ENCODE results near the gene IL25. TPM values are rescaled to one million over a fixed set of nuclear protein-coding genes. Genes with fewer than 3 reads are reported as not detected.

Gene IL25
- total RNA-seq, 4 donors from 2014 or later = not detected

DNA sequence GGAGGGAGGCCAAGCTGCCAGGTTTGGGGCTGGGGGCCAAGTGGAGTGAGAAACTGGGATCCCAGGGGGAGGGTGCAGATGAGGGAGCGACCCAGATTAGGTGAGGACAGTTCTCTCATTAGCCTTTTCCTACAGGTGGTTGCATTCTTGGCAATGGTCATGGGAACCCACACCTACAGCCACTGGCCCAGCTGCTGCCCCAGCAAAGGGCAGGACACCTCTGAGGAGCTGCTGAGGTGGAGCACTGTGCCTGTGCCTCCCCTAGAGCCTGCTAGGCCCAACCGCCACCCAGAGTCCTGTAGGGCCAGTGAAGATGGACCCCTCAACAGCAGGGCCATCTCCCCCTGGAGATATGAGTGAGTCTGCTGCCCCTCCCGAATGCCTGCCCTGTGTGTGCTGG, 432 bp downstream of the IL25 start:
- Histone ChIP-seq H3K27ac (no peak overlapping the region), H3K4me1 (no peaks in the 10 kb centered on the region), H3K4me3 (no peak overlapping the region), H3K27me3 (no peaks in the 10 kb centered on the region), H3K9me3 (no peaks in the 10 kb centered on the region), H3K36me3 (no peaks in the 10 kb centered on the region)
- TF ChIP-seq POLR2A (IDR thresholded peaks at IDR 0.05) = no peak
- TF ChIP-seq, protein P1, sequence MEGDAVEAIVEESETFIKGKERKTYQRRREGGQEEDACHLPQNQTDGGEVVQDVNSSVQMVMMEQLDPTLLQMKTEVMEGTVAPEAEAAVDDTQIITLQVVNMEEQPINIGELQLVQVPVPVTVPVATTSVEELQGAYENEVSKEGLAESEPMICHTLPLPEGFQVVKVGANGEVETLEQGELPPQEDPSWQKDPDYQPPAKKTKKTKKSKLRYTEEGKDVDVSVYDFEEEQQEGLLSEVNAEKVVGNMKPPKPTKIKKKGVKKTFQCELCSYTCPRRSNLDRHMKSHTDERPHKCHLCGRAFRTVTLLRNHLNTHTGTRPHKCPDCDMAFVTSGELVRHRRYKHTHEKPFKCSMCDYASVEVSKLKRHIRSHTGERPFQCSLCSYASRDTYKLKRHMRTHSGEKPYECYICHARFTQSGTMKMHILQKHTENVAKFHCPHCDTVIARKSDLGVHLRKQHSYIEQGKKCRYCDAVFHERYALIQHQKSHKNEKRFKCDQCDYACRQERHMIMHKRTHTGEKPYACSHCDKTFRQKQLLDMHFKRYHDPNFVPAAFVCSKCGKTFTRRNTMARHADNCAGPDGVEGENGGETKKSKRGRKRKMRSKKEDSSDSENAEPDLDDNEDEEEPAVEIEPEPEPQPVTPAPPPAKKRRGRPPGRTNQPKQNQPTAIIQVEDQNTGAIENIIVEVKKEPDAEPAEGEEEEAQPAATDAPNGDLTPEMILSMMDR (IDR thresholded peaks at IDR 0.05) = no peak
- no peak for DNase-seq

DNA sequence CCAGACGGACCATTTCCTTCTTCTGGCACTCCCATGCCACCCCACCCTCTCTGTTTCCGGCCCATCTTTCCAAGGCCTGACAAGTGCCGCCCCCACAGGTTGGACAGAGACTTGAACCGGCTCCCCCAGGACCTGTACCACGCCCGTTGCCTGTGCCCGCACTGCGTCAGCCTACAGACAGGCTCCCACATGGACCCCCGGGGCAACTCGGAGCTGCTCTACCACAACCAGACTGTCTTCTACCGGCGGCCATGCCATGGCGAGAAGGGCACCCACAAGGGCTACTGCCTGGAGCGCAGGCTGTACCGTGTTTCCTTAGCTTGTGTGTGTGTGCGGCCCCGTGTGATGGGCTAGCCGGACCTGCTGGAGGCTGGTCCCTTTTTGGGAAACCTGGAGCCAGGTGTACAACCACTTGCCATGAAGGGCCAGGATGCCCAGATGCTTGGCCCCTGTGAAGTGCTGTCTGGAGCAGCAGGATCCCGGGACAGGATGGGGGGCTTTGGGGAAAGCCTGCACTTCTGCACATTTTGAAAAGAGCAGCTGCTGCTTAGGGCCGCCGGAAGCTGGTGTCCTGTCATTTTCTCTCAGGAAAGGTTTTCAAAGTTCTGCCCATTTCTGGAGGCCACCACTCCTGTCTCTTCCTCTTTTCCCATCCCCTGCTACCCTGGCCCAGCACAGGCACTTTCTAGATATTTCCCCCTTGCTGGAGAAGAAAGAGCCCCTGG, 3.1 kb downstream of the IL25 start:
- DNase-seq = no peak
- H3K27me3 ChIP-seq = no peaks in the 10 kb centered on the region
- no peak overlapping the region for H3K4me3 ChIP-seq
- peaks cover 0 to 6% (median 0%) of the 10 kb centered on the region in 4 donors for H3K4me1 ChIP-seq
- no peaks in the 10 kb centered on the region for H3K36me3 ChIP-seq
- no peak overlapping the region for H3K27ac ChIP-seq
- H3K9me3 ChIP-seq = no peaks in the 10 kb centered on the region
- no peak for TF ChIP-seq POLR2A (IDR thresholded peaks at IDR 0.05)
- TF ChIP-seq, protein P1 (IDR thresholded peaks at IDR 0.05) = no peak

DNA sequence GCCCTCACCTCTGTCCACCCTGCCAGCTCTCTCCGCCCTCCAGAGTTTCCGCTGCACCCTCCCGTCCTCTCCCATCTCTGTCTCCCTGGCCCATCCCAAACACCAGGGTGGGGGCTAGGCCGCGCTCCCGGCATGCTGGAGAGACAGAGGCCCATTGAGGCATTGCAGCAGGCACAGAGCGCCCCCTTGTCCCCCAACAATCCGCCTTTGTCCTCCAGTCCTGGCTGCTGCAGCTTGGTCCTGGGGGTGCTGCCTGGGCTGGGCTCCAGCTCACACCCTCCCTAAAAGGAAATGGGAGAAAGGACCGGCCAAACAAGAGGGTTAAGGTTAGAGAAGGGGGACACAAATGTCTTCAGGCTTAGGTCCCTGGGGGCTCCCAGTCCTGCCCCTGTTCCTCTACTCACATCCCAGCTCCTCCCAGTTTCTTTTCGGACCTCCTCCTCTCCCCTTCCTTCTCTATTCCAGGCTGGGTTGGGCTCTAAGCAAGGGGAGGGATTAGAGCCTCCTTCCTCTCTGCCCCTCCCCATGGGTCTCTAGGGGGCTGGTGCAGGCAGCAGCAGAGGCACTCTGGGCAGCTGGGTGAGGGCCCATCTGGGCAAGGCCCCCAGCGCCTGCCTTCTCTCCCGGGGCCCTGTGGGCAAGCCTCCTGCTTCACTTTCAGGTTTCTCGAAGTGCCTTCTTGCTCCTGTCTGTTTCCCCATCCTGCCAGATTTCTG, 4.0 kb downstream of the IL25 start, which contains the start of gene CMTM5:
Gene CMTM5 (plus strand): TSS at position 565 of the 716 bp plus-strand sequence. CDS start 206 bp downstream, outside the sequence.
- no peak within 1 kb of the TSS for H3K4me3 ChIP-seq
- DNase-seq = peak in 1 of 3 donors; percentile 41
- no peak for TF ChIP-seq POLR2A (IDR thresholded peaks at IDR 0.05)
- TF ChIP-seq, protein P1 (IDR thresholded peaks at IDR 0.05) = no peak

DNA sequence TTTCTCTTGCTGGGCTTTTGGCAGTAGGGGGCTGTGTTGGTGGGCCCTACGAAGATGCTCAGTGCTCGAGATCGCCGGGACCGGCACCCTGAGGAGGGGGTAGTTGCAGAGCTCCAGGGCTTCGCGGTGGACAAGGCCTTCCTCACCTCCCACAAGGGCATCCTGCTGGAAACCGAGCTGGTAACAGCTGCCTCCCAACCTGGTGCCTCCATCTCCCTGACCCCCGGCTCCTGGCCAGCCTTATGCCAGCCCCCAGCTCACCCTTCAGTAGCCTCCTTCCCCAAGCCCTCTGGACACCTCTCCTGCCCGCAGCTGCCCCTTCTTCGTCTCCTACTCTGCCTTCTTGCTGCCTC, 4.6 kb downstream of the IL25 start:
- H3K9me3 ChIP-seq = no peaks in the 10 kb centered on the region
- H3K27ac ChIP-seq = no peak overlapping the region
- TF ChIP-seq, protein P1 (IDR thresholded peaks at IDR 0.05) = no peak
- TF ChIP-seq POLR2A (IDR thresholded peaks at IDR 0.05) = no peak

More for the DNA sequence above, 4.0 kb downstream of the IL25 start, which contains the start of gene CMTM5:
- H3K36me3 ChIP-seq = no peaks in the 10 kb centered on the region
- no peak within 1 kb of the TSS for H3K27ac ChIP-seq
- H3K4me1 ChIP-seq = peaks cover 0 to 8% (median 0%) of the 10 kb centered on the region in 4 donors
- H3K27me3 ChIP-seq = no peaks in the 10 kb centered on the region
- H3K9me3 ChIP-seq = no peaks in the 10 kb centered on the region

DNA sequence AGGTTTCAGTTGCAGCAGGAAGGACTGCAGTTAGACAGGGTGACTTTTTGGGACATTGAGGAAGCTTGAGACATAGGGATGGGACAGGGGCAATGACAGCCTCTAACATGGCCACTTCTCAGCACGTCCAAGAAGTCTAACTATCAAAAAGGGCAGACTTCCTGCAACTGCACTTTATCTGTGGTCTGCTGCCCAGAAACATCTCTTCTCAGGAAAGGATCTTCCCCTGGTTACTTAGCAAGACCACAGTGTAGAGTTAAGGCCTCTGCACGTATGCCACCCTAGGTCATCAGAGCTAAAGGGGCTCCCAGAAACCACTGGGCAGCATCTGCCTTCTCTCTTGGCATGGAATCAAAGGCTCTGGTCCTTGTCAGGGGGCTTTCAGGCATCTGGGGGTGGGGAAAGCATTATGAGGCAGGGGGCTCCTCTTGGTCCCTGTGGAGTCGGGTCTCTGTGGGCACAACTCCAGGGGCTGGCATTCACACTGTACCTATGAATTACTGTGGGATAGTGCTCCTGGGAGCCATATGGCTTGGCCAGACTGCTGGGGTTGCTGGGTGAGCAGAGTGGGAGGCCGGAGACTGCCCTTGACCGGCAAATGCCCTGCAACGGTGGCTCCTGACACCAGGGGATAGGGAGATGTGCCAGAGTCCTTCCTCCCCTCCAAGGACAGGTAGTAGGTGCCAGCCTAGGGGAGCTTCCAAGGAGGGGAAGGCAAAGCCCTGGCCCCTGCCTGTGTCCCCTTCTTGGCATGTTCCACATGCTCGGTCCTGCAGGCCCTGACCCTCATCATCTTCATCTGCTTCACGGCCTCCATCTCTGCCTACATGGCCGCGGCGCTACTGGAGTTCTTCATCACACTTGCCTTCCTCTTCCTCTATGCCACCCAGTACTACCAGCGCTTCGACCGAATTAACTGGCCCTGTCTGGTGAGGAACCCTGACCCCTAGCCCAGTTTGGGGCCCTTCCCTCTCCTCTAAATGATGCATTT, 5.3 kb downstream of the IL25 start:
- DNase-seq = peak in 1 of 3 donors; percentile 34
- Histone ChIP-seq H3K36me3 (no peaks in the 10 kb centered on the region), H3K9me3 (no peaks in the 10 kb centered on the region), H3K27me3 (no peaks in the 10 kb centered on the region), H3K4me3 (no peak overlapping the region), H3K4me1 (peaks cover 0 to 8% (median 0%) of the 10 kb centered on the region in 4 donors), H3K27ac (no peak overlapping the region)
- TF ChIP-seq, protein P1 (IDR thresholded peaks at IDR 0.05) = no peak
- no peak for TF ChIP-seq POLR2A (IDR thresholded peaks at IDR 0.05)

More for the DNA sequence above, 4.6 kb downstream of the IL25 start:
- peaks cover 0 to 8% (median 0%) of the 10 kb centered on the region in 4 donors for H3K4me1 ChIP-seq
- H3K27me3 ChIP-seq = no peaks in the 10 kb centered on the region
- peak in 1 of 3 donors; percentile 33 for DNase-seq
- no peaks in the 10 kb centered on the region for H3K36me3 ChIP-seq
- no peak overlapping the region for H3K4me3 ChIP-seq

Data from Peyer's patch (tissue), 4 donors.